AG09319 (cell line): ENCODE results near the gene TBC1D7.

ENCODE experiments used
- DNase-seq: peaks from one replicate; pipeline ENCODE4 v3.0.0-alpha.2; 2010; ENCODE audit warnings: low read depth; ENCODE audit errors: extremely low read depth
- TF ChIP-seq, protein P1 (sequence below): IDR thresholded peaks from 2 replicates; pipeline ENCODE4 v1.5.1; 2011; ENCODE audit warnings: low read depth, mild to moderate bottlenecking, inconsistent platforms, low read length, moderate library complexity

Gene TBC1D7

DNA sequence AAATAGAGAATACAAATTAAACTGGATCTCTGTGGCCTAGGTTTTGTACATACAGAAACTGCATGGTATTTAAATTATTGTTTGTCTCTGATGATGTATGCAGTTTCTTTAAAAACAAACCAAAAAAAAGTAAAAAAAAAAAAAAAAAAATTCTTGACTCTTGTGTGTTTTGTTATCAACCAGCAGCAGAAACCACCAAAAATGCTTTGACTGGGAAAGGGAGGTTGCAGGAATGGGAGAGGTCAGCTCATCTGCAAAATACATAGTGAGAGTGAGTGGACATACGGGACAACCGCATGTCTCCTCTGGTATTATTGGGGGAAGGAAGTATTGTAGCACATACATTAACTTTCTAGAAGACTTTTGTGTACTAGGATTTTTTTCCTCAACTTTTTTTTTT is 38.0 kb downstream of the TBC1D7 start:
- TF ChIP-seq, protein P1, sequence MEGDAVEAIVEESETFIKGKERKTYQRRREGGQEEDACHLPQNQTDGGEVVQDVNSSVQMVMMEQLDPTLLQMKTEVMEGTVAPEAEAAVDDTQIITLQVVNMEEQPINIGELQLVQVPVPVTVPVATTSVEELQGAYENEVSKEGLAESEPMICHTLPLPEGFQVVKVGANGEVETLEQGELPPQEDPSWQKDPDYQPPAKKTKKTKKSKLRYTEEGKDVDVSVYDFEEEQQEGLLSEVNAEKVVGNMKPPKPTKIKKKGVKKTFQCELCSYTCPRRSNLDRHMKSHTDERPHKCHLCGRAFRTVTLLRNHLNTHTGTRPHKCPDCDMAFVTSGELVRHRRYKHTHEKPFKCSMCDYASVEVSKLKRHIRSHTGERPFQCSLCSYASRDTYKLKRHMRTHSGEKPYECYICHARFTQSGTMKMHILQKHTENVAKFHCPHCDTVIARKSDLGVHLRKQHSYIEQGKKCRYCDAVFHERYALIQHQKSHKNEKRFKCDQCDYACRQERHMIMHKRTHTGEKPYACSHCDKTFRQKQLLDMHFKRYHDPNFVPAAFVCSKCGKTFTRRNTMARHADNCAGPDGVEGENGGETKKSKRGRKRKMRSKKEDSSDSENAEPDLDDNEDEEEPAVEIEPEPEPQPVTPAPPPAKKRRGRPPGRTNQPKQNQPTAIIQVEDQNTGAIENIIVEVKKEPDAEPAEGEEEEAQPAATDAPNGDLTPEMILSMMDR, result no peak
- no peak for DNase-seq

DNA sequence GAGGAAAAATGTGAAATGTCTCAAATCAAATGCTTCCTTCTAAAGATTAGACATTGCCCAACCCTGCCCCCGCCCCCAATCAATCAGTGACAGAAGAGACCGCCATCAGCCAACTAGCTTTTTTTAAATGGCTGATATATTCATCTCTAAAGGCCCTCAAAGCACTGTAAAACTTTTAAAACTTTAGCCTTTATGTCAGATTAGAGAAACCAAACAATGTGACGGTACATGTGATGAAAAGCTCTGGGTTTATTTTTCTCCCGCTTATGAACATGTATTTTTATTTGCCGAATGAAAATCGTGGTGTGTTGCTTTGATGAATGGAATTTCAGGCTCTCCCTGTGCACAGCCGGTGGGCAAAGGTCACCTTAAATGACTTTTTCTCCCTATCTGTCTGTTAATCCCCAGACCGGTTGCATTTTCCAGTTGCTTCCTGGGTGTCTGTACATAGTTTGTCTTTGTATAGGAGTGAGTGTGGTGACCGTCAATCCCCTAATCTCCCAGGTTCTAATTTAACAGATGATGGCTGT is 38.5 kb downstream of the TBC1D7 start:
- TF ChIP-seq, protein P1, result no peak
- no peak for DNase-seq

DNA sequence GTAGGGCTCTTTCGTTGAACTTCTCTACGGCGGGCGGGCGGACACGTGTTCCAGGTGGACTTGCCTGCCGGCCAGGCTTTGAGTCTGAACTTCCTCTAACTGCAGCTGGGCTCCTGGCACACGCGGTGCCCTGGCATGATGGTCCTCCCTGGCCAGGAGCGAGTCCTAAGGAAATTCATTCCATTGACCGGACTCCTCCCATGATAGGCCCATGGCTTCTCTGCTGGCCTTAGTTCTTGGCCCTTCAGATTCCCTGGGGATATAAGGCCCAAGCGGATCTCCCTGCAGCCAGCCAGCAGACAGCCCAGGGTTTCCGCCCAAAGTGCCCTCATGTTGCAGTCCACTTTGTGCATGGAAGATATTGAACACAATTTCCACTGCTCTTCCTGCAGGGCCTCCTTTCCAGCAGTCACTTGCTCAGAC is 39.4 kb downstream of the TBC1D7 start:
- TF ChIP-seq, protein P1, result no peak
- DNase-seq, result no peak

DNA sequence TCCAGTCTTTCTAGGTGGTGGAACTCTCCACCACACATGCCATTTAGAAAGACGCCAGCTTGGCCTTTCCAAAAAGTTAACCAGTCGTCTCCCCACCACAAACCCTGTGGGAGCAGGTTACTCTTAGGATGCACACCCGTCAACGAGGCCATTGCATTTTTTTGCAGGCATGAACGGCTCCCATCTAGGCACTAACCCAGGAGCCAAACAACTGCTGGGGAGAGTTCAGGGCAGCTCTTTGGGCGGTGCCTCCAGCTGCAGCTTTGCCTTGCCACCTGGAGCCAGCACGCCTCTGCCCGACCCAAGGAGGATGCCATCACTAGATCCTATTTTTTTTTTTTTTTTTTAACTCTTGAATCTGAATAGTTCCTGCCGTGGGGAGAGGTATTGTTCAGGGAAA is 39.9 kb downstream of the TBC1D7 start:
- no peak for DNase-seq

DNA sequence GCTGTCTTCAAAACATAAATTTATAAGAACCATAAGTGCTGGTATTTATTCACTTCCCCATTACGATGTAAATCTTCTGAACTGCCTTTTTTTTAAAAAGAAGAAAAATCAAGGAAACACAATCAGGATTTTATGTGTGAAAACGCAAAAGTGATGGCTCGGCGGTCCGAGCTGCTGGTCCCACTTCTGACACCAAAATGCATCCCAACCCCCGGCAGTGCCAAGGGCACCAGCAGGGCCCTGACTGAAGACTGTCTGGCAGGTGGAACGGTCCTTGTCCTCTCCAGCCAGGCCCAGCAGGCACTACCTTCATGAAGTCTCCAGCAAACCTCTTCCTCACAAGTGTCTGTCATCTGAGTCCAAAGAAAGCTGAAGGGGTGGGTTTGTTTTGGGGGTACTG is 41.2 kb downstream of the TBC1D7 start:
- TF ChIP-seq, protein P1, result no peak
- no peak for DNase-seq

More for the DNA sequence above, 39.9 kb downstream of the TBC1D7 start:
- TF ChIP-seq, protein P1, result no peak

DNA sequence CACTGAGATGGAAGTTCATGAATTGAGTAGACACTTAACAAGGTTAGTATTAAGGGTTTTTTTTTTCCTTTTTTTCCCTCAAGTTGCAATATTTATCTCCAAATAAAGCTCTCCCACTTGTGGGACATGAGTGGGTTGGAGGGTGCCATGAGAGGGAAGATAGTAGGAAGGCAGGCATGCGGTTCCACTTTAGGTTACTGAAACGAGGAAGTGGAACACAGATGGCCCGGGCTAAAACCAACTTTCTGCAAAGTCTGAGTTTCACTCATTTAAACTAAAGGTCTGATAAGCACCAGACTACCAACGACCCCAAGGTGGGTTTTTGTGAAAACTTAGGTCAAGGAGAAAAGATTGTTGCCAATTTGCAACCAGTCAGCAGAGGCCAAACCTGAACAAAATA is 42.2 kb downstream of the TBC1D7 start:
- TF ChIP-seq, protein P1, result no peak
- no peak for DNase-seq

DNA sequence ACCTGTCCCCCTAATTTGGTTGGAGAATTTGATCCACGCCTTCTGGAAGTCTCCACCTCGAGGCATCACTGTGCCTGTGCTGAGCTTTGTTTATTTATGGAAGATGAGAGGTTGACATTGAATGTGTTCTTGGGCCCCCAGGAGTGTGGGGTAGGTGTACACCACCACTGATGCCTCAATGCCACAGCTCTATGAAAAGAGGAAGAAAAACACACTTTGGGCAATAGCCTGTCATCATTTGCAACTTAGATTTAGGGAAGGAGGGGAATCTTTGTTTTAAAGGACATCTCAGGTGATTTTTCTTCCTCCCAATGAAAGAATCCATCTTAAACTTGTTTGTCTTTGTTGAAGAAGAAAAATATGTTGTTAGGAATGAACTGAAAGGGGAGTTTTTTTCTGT is 42.6 kb downstream of the TBC1D7 start:
- TF ChIP-seq, protein P1, result no peak
- DNase-seq, result no peak
